Activated naive CD4-positive, alpha-beta T cell treated with anti-CD3 and anti-CD28 coated beads for 36 hours (primary cell): ENCODE measurements around the gene ACSS1. TPM values are rescaled to one million over a fixed set of nuclear protein-coding genes. Genes with fewer than 3 reads are reported as not detected.
A peak's percentile ranks its signal among the peaks of the same experiment; 100 is the strongest.

Experiments
- CTCF ChIA-PET: fragments of 350-600 bp; sonication (Branson Sonifier 250); formaldehyde crosslinking; loops from one replicate; lab custom pipeline; 2021; ENCODE audit warnings: antibody characterized with exemption; lab: Charles Lee
- DNase-seq: peaks from one replicate; pipeline ENCODE4 v3.0.0-alpha.2; 2020
- H3K27ac Mint-ChIP-seq: one replicate; pipeline ENCODE4 v1.8.0; 2021; ENCODE audit warnings: mild to moderate bottlenecking, mixed read lengths
- H3K27me3 Mint-ChIP-seq: one replicate; pipeline ENCODE4 v1.8.0; 2021; ENCODE audit warnings: low read depth, mixed read lengths
- H3K36me3 Mint-ChIP-seq: one replicate; pipeline ENCODE4 v1.8.0; 2021; ENCODE audit warnings: low read depth, mixed read lengths
- H3K4me1 Mint-ChIP-seq: one replicate; pipeline ENCODE4 v1.8.0; 2021; ENCODE audit warnings: low read depth, mixed read lengths
- H3K4me3 Mint-ChIP-seq: one replicate; pipeline ENCODE4 v1.8.0; 2021; ENCODE audit warnings: mild to moderate bottlenecking, moderate library complexity, mixed read lengths
- H3K9me3 Mint-ChIP-seq: one replicate; pipeline ENCODE4 v1.8.0; 2021; ENCODE audit warnings: mixed read lengths
- intact Hi-C: fragments of 100-400 bp; cut with micrococcal nuclease; formaldehyde crosslinking; loops from one replicate; pipeline ENCODE4 v1.15.1; 2023
- total RNA-seq, 2 experiments: library from RNA; stranded (reverse); gene quantifications; one replicate each; pipeline ENCODE4 v1.2.3, GENCODE V29; 2021

ACSS1 gene
- total RNA-seq, 2 experiments from 2014 or later = 9.4 to 10.1 TPM

DNA sequence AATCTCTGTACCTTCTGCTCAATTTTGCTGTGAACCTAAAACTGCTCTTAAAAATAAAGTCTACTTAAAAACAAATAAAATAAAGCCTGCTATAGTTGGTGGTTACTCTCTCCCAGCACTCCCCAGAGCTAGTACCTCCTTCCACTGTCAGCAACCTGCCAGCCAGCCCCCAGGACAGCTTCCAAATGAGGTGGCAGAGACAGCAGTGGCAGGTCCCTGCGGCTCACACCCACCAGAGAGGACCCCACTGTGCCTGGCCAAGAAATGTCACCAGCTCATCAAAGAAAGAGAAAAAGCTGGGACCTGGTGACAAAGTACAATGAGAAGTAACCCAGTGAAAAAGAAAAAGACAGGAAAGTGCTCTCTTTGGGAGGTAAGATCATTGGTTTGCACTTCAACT, 80.6 kb downstream of the ACSS1 start:
- no peak for DNase-seq
- CTCF ChIA-PET = interaction anchor here (1.6 kb wide), 1 partner anchor 9 kb away, joined by 4 read pairs; no protein-coding TSS in a partner anchor
- Mint-ChIP-seq H3K27me3 (no peaks in the 10 kb centered on the region), H3K9me3 (peaks cover 14% of the 10 kb centered on the region), H3K36me3 (peaks cover 77% of the 10 kb centered on the region), H3K4me1 (peaks cover 4% of the 10 kb centered on the region), H3K4me3 (no peak overlapping the region), H3K27ac (no peak overlapping the region)
- intact Hi-C loops = no loop called here

- DNase-seq = no peak
- CTCF ChIA-PET = no interaction called here
- peaks cover 45% of the 10 kb centered on the region for H3K36me3 Mint-ChIP-seq
These were observed 85.6 kb downstream of the ACSS1 start for GRCh38 chr20:24972341-24972740.

GRCh38 chr20:24971376-24972101, 86.4 kb downstream of the ACSS1 start:
- intact Hi-C loops = no loop called here
- no peak overlapping the region for H3K4me3 Mint-ChIP-seq
- no peak overlapping the region for H3K27ac Mint-ChIP-seq
- H3K27me3 Mint-ChIP-seq = no peaks in the 10 kb centered on the region
- DNase-seq = no peak
- H3K9me3 Mint-ChIP-seq = peaks cover 10% of the 10 kb centered on the region
- peaks cover 38% of the 10 kb centered on the region for H3K36me3 Mint-ChIP-seq
- CTCF ChIA-PET = no interaction called here
- peaks cover 3% of the 10 kb centered on the region for H3K4me1 Mint-ChIP-seq

More at GRCh38 chr20:24972341-24972740, 85.6 kb downstream of the ACSS1 start:
- intact Hi-C loops = no loop called here
- no peak overlapping the region for H3K4me3 Mint-ChIP-seq
- H3K9me3 Mint-ChIP-seq = peaks cover 14% of the 10 kb centered on the region
- H3K27ac Mint-ChIP-seq = no peak overlapping the region
- no peaks in the 10 kb centered on the region for H3K27me3 Mint-ChIP-seq
- H3K4me1 Mint-ChIP-seq = peaks cover 3% of the 10 kb centered on the region

GRCh38 chr20:24970754-24971153, 87.2 kb downstream of the ACSS1 start:
- no peak for DNase-seq
- Mint-ChIP-seq H3K4me3 (no peak overlapping the region), H3K9me3 (peaks cover 4% of the 10 kb centered on the region), H3K4me1 (peaks cover 4% of the 10 kb centered on the region), H3K27me3 (no peaks in the 10 kb centered on the region), H3K27ac (no peak overlapping the region), H3K36me3 (peaks cover 33% of the 10 kb centered on the region)
- intact Hi-C loops = no loop called here
- CTCF ChIA-PET = no interaction called here

- Mint-ChIP-seq H3K36me3 (peaks cover 33% of the 10 kb centered on the region), H3K4me3 (no peak overlapping the region), H3K27me3 (no peaks in the 10 kb centered on the region), H3K4me1 (peaks cover 3% of the 10 kb centered on the region), H3K9me3 (no peaks in the 10 kb centered on the region), H3K27ac (no peak overlapping the region)
- CTCF ChIA-PET = no interaction called here
- no peak for DNase-seq
- intact Hi-C loops = no loop called here
These were observed 87.8 kb downstream of the ACSS1 start for GRCh38 chr20:24970030-24970553.

DNA sequence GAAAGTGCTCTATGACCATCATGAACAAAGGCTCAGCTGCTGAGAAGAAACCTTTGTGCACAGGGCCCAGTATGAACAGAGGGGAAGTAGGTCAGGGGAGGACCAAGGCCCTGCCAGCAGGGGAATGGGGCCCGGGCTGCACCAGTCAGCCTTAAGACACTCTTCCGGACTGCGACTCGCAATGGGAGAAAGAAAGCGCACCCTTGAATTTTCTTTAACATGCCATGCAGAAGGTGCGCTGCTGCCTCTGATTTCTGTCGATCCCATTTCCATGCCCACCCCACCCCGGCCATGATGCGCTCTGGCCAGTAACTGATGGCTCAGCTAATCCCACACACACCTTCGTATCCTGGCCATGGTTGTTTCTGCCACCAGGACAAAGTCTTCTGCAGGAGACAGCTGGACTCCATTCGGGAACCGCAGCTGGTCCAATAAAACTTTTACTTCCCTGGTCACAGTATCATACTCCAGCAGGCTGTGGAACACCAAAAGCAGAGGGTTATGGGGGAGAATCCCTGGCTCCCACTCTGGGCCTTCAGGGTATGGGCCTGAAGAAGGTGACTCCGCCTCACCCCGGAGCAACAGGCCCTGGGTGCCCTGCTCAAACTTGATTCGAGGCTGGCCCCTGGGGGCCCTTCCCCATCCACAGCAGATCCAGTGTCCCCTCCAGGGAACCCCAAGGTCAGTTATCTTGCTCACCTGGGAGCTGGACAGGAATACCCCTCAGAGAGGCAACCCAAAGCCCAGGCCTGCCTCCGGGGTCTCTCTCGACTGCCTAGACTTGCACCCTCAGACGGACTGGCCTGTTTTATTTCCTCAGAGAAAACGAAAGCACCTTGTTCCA, 88.5 kb downstream of the ACSS1 start:
- CTCF ChIA-PET = no interaction called here
- H3K4me1 Mint-ChIP-seq = peaks cover 10% of the 10 kb centered on the region
- no peak overlapping the region for H3K4me3 Mint-ChIP-seq
- peaks cover 37% of the 10 kb centered on the region for H3K36me3 Mint-ChIP-seq
- H3K27ac Mint-ChIP-seq = no peak overlapping the region
- no peaks in the 10 kb centered on the region for H3K9me3 Mint-ChIP-seq
- no peak for DNase-seq
- intact Hi-C loops = no loop called here
- H3K27me3 Mint-ChIP-seq = no peaks in the 10 kb centered on the region

DNA sequence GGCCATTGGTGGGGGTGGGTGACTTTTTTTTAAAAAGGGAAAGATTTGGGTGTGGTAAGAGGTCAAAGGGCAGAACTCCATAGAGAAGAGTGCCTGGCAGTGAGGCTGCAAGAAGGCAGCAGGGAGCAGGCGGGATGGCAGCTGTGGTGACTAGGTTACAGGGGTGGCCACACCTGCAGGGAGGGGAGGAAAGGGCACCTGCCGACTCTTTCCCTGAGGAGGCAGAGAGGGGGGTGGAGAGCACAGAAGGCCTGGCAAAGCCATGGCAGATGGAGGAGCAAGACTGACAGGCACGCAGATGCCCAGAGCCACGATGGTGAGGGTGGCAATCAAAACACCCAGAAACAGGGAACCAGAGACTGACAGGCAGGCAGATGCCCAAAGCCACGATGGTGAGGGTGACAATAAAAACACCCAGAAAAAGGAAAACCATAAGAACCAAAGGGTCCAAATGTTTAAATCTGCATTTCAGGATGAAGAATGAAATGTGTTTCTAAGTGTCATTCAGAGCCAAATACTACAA, 89.6 kb downstream of the ACSS1 start:
- DNase-seq = no peak
- peaks cover 37% of the 10 kb centered on the region for H3K36me3 Mint-ChIP-seq
- H3K4me1 Mint-ChIP-seq = peaks cover 14% of the 10 kb centered on the region
- no peak overlapping the region for H3K27ac Mint-ChIP-seq
- no peak overlapping the region for H3K4me3 Mint-ChIP-seq
- intact Hi-C loops = no loop called here
- no peaks in the 10 kb centered on the region for H3K27me3 Mint-ChIP-seq
- no peaks in the 10 kb centered on the region for H3K9me3 Mint-ChIP-seq
- CTCF ChIA-PET = no interaction called here

DNA sequence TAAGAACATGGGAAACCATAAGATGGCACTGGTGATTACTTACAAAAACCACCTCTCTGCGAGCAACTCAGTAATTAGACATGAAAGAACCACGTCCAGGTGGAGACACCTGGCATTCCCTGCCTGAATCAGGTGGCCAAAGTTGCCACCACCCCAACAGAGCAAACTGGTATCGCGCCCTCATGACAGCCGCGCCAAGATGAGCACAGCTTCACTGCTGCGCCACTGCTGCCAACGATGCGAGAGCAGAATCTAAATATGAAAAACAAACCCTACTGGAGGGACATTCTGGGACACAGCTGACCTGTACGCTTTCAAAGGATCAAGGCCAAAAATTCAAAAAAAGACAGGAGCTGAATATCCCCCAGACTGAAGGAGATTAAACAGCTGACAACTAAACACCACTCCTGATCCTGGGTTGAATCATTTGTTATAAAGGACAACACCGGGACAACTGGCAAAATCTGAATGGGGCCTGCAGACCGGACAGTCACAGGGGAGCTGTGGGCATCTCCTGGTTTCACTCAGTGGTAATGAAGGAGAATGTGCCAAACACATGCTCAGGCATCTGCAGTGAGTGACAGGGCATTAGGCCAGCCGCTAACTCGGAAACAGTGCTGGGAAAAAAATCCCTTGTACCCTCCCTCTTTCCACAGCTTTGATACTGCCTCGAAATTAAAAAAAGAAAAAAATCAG, 91.5 kb downstream of the ACSS1 start:
- Mint-ChIP-seq H3K4me3 (no peak overlapping the region), H3K4me1 (peaks cover 14% of the 10 kb centered on the region), H3K36me3 (peaks cover 41% of the 10 kb centered on the region), H3K27ac (no peak overlapping the region), H3K9me3 (no peaks in the 10 kb centered on the region), H3K27me3 (no peaks in the 10 kb centered on the region)
- CTCF ChIA-PET = interaction anchor here (0.7 kb wide), 1 partner anchor 16 kb away, joined by 4 read pairs; no protein-coding TSS in a partner anchor
- DNase-seq = no peak
- intact Hi-C loops = no loop called here

DNA sequence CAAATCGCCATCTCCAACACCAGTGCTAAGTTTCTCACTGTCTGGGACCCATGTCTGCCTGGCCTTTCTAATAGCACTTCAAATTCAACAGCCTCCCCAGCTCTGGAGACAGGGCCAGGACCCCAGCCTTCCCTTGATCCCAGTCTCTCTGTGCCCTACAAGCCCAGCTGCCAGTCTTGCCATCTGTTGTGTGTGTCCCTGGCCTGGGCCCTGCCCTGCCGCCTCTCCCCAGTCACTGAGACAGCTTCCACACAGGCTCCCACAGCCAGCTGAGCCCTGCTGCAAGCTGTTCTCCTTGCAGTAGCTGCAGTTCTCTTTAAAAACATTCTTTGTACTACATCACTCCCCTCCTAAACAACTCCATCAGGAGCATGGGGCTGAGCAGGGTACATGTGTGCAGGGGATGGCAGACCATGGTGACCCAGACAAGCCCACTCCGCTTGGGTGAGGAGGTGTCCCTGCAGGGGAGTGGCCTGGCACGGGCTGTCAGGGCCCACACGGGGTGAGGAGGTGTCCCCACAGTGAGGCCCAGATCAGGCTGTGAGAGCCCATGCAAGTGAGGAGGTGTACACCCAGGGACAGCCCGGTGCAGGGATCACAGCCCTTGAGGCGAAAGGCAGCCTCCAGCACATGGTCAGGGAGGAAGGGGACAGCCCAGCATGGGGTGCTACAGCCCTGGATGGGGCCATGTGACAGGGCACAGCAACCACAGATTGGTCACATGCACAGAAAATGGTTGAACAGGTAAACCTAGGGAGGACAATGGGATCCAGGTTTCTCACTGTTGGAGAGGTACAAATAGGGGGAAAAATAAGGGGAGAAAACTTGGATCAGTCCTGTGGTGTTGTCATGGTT, 92.6 kb downstream of the ACSS1 start:
- no peak overlapping the region for H3K4me3 Mint-ChIP-seq
- H3K27ac Mint-ChIP-seq = peak overlapping the region; percentile 25
- H3K4me1 Mint-ChIP-seq = peaks cover 20% of the 10 kb centered on the region
- CTCF ChIA-PET = interaction anchor here (0.8 to 1.0 kb wide), 2 partner anchors 10 to 35 kb away, joined by 3 read pairs; no protein-coding TSS in a partner anchor
- intact Hi-C loops = no loop called here
- no peaks in the 10 kb centered on the region for H3K9me3 Mint-ChIP-seq
- DNase-seq = no peak
- peaks cover 42% of the 10 kb centered on the region for H3K36me3 Mint-ChIP-seq
- H3K27me3 Mint-ChIP-seq = no peaks in the 10 kb centered on the region

GRCh38 chr20:24964506-24964840, 93.5 kb downstream of the ACSS1 start:
- DNase-seq = no peak
- Mint-ChIP-seq H3K9me3 (no peaks in the 10 kb centered on the region), H3K27me3 (no peaks in the 10 kb centered on the region), H3K36me3 (peaks cover 37% of the 10 kb centered on the region), H3K4me1 (peaks cover 20% of the 10 kb centered on the region), H3K4me3 (no peak overlapping the region), H3K27ac (no peak overlapping the region)
- CTCF ChIA-PET = interaction anchor here (0.8 to 1.0 kb wide), 2 partner anchors 10 to 34 kb away, joined by 3 read pairs; no protein-coding TSS in a partner anchor
- intact Hi-C loops = no loop called here
